ENCODE results near the gene ATP10D. TPM values are rescaled to one million over a fixed set of nuclear protein-coding genes. Genes with fewer than 3 reads are reported as not detected.

Gene ATP10D
- total RNA-seq, 4 donors from 2014 or later, result 35.3 to 55.6 (median 43.8) TPM

DNA sequence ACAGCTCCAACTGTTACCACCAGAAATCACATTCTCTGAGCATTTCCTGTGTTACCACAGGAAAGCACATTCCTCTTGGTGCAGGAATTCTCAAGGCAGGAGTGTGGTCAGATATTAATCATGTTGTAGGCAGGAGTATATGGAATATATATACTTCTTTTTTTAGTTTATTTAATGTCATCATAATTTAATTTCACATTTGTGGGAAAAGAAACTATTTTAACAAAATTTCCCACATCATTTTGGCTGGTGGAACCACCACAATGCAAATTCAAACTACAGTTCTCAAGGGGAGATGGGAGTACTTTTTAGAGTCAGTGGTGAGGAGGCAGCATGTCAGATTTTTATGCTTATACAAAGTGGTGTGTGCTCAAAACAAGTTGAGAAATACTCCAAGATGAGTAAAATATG lies 139.0 kb downstream of the ATP10D start:
- Histone ChIP-seq H3K4me1 (no peaks in the 10 kb centered on the region), H3K4me3 (replicated peaks in 1 of 3) (no peak overlapping the region), H3K9me3 (no peaks in the 10 kb centered on the region), H3K27ac (no peak overlapping the region), H3K27me3 (no peaks in the 10 kb centered on the region), H3K36me3 (no peaks in the 10 kb centered on the region)
- no peak for DNase-seq
- TF ChIP-seq POLR2A (IDR thresholded peaks at IDR 0.05), result no peak
- TF ChIP-seq, protein P1, sequence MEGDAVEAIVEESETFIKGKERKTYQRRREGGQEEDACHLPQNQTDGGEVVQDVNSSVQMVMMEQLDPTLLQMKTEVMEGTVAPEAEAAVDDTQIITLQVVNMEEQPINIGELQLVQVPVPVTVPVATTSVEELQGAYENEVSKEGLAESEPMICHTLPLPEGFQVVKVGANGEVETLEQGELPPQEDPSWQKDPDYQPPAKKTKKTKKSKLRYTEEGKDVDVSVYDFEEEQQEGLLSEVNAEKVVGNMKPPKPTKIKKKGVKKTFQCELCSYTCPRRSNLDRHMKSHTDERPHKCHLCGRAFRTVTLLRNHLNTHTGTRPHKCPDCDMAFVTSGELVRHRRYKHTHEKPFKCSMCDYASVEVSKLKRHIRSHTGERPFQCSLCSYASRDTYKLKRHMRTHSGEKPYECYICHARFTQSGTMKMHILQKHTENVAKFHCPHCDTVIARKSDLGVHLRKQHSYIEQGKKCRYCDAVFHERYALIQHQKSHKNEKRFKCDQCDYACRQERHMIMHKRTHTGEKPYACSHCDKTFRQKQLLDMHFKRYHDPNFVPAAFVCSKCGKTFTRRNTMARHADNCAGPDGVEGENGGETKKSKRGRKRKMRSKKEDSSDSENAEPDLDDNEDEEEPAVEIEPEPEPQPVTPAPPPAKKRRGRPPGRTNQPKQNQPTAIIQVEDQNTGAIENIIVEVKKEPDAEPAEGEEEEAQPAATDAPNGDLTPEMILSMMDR (IDR thresholded peaks at IDR 0.05), result no peak
- intact Hi-C loops (cut with DNase I), result no loop called here

DNA sequence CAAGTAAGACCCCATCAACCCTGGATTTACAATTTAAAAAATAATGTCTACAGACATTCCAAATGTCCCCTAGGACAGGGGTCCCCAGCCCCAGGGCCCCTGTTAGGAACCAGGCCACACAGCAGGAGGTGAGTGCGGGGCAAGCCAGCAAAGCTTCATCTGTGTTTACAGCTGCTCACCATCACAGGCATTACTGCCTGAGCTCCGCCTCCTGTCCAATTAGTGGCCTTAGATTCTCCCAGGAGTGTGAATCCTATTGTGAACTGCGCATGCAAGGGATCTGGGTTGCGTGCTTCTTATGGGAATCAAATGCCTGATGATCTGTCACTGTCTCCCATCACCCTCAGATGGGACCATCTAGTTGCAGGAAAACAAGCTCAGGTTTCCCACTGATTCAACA lies 146.1 kb downstream of the ATP10D start:
- no peak for TF ChIP-seq POLR2A (IDR thresholded peaks at IDR 0.05)
- TF ChIP-seq, protein P1 (IDR thresholded peaks at IDR 0.05), result no peak
- H3K27ac ChIP-seq, result no peak overlapping the region
- no peaks in the 10 kb centered on the region for H3K4me1 ChIP-seq
- no peaks in the 10 kb centered on the region for H3K9me3 ChIP-seq
- no peak for DNase-seq
- intact Hi-C loops (cut with DNase I), result no loop called here
- no peak overlapping the region for H3K4me3 ChIP-seq (replicated peaks in 1 of 3)
- H3K27me3 ChIP-seq, result no peaks in the 10 kb centered on the region
- H3K36me3 ChIP-seq, result no peaks in the 10 kb centered on the region
- WGBS, 2 donors, result 96 to 97% methylated on average over 4 of the region's 4 CpGs

DNA sequence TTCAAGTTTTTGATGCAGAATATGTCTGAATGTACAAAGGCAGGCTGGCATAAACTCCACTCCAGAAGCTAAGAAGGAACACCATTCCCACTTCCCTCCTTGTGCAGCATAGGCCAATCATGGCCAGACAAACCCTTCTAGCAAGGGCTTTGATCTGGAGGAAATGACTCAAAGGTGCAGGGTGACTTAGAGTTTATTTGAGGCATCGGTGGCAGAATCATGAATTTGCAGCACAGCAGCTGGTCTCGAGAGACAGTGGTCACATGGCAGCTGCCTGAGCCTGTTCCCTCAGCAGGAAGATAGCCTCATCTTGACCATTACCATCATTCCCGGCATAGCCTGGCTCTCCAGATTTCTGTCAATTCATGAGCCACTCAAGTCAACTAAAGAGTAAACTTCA lies 154.5 kb downstream of the ATP10D start:
- Histone ChIP-seq H3K4me3 (replicated peaks in 1 of 3) (no peak overlapping the region), H3K4me1 (no peaks in the 10 kb centered on the region), H3K36me3 (no peaks in the 10 kb centered on the region), H3K27ac (no peak overlapping the region), H3K9me3 (no peaks in the 10 kb centered on the region), H3K27me3 (no peaks in the 10 kb centered on the region)
- no peak for TF ChIP-seq POLR2A (IDR thresholded peaks at IDR 0.05)
- TF ChIP-seq, protein P1 (IDR thresholded peaks at IDR 0.05), result no peak
- WGBS, 2 donors, result 63 to 81% methylated on average over 3 of the region's 3 CpGs
- intact Hi-C loops (cut with DNase I), result no loop called here
- no peak for DNase-seq

DNA sequence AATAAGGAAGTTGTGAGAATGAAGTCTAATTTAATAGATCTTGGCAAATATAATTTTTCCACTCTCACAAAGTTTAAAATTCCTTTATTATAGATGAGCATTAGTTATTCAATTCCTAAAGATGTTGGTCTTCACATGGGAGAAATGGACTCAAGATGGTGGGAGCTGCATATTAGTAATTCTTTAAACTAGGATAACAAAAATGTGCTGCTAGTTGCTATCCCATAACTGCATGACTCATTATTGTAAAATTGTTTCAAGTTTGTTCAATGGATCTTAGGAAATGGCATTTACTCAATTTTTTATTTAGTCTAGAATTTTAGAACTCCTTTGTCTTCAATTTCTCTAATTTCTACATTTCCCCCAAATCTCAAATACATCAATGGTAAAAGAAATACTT lies 155.8 kb downstream of the ATP10D start:
- intact Hi-C loops (cut with DNase I), result no loop called here
- no peak overlapping the region for H3K4me3 ChIP-seq (replicated peaks in 1 of 3)

DNA sequence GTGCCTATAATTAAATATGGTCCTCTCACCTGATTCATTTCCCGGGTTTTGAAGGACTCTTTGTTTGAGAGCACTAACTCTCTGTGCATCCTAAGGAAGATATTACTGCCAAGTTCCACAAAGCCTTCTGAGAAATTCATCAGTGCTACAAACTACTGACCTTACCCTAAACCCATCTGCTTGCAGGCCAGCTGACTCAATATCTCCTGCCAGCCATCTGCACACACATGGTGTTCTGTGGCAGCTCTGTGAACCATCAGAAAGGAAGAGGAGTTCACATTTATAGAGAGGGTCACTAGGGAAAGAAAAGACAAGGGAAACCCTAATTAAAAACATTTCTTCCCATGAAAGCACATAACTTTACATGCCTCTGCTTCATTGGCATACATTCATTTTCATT lies 156.7 kb downstream of the ATP10D start:
- H3K27ac ChIP-seq, result no peak overlapping the region
- intact Hi-C loops (cut with DNase I), result no loop called here
- H3K27me3 ChIP-seq, result no peaks in the 10 kb centered on the region
- H3K36me3 ChIP-seq, result no peaks in the 10 kb centered on the region
- H3K4me1 ChIP-seq, result no peaks in the 10 kb centered on the region
- WGBS, 2 donors, result 46 to 51% methylated on average over 1 of the region's 1 CpG
- TF ChIP-seq, protein P1 (IDR thresholded peaks at IDR 0.05), result no peak
- no peak for TF ChIP-seq POLR2A (IDR thresholded peaks at IDR 0.05)
- no peak overlapping the region for H3K4me3 ChIP-seq (replicated peaks in 1 of 3)
- H3K9me3 ChIP-seq, result no peaks in the 10 kb centered on the region
- DNase-seq, result no peak

More for the DNA sequence above, 155.8 kb downstream of the ATP10D start:
- H3K27ac ChIP-seq, result no peak overlapping the region
- TF ChIP-seq, protein P1 (IDR thresholded peaks at IDR 0.05), result no peak
- TF ChIP-seq POLR2A (IDR thresholded peaks at IDR 0.05), result no peak
- no peaks in the 10 kb centered on the region for H3K4me1 ChIP-seq
- H3K9me3 ChIP-seq, result no peaks in the 10 kb centered on the region
- H3K36me3 ChIP-seq, result no peaks in the 10 kb centered on the region
- no peak for DNase-seq
- H3K27me3 ChIP-seq, result no peaks in the 10 kb centered on the region
